ENCODE results near the gene CAPNS2. TPM values are rescaled to one million over a fixed set of nuclear protein-coding genes. Genes with fewer than 3 reads are reported as not detected.

Gene CAPNS2
- total and polyA plus RNA-seq, 2 of the 8 experiments (the other 6 are each of a cell fraction or from before 2014, with no cell fraction given) = not detected

DNA sequence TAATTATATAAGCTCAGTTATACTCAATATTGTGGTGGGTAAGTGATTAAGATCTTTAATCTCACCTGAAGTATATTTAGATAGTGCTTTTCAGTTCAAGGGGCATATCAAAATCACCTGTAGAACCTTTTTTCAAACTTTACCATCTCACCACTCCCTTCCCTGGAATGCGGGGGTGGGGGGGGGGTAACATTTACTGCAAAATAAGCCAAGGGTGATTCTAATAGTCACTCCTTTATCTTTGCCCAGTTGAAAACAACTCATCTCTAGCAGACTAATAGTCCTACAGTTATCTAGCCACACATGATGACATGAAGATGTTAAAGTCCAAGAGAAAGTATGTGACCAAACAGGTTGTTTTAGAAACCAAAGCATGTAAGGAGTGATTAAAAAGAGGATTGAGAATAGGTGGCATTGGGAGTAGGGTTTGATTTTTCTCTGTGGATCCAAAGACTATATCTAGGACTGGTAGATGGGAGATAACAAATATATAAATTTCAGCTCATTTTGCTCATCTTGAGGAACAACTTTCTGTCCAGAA, 36.1 kb upstream of the CAPNS2 start (continued):
- no peak for TF ChIP-seq SIX5 (IDR thresholded peaks at IDR 0.05; ENCODE audit: low read depth, low read length)
- TF ChIP-seq HDAC6 (IDR thresholded peaks at IDR 0.05; ENCODE audit: low read depth, low read length) = no peak
- no peak for TF ChIP-seq GTF2F1 (IDR thresholded peaks at IDR 0.05; ENCODE audit: borderline replicate concordance, low read depth, low read length)
- no peak for TF ChIP-seq PHF8 (conservative IDR thresholded peaks at IDR 0.05; ENCODE audit: low read depth, low read length)
- TF ChIP-seq FOSL1 (IDR thresholded peaks at IDR 0.05; ENCODE audit: insufficient read depth, low read depth, low read length) = no peak
- no peak for TF ChIP-seq RFX5 (IDR thresholded peaks at IDR 0.05; ENCODE audit: borderline replicate concordance, low read depth, low read length)
- no peak for TF ChIP-seq RAD21 (IDR thresholded peaks at IDR 0.05 in 1 of 2, conservative IDR thresholded peaks at IDR 0.05 in 1 of 2; ENCODE audit: low read depth in 2 of 2, low read length in 2 of 2)
